Measurements from ENCODE around the gene CAMTA2. TPM values are rescaled to one million over a fixed set of nuclear protein-coding genes. Genes with fewer than 3 reads are reported as not detected.

CAMTA2 gene
- total and polyA plus RNA-seq, 2 donors (not counting 1 experiment from before 2014, with no cell fraction given) = 12.4 to 18.3 TPM

- Histone ChIP-seq H3K9ac (ENCODE audit: insufficient read depth, low read length) (no peak overlapping the region), H3K36me3 (ENCODE audit: control insufficient read depth, insufficient read depth, low read length) (peaks cover 8% of the 10 kb centered on the region), H3K9me3 (ENCODE audit: control insufficient read depth, insufficient read depth, low read depth, low read length) (no peaks in the 10 kb centered on the region), H3K4me3 (replicated peaks in 1 of 4; ENCODE audit: control extremely low read depth in 1 of 4, insufficient read depth in 1 of 4, low read depth in 3 of 4, low read length in 4 of 4) (no peak overlapping the region), H3K27me3 (ENCODE audit: control insufficient read depth, insufficient read depth, low read length) (no peaks in the 10 kb centered on the region), H3K27ac (ENCODE audit: insufficient read depth, low read length) (no peak overlapping the region), H3K4me1 (ENCODE audit: control insufficient read depth, extremely low read depth, insufficient read depth, low read length) (peaks cover 6% of the 10 kb centered on the region), H2AFZ (ENCODE audit: low read length) (no peak overlapping the region), H3K4me2 (ENCODE audit: extremely low read depth, insufficient read depth, low read length) (no peak overlapping the region), H4K20me1 (ENCODE audit: control insufficient read depth, extremely low read depth, insufficient read depth, low read length) (no peaks in the 10 kb centered on the region), H3K79me2 (ENCODE audit: control insufficient read depth, insufficient read depth, low read length) (no peaks in the 10 kb centered on the region)
- DNase-seq (ENCODE audit: low read depth in 2 of 2) = no peak
- no peak for TF ChIP-seq EZH2 (IDR thresholded peaks at IDR 0.05; ENCODE audit: low read length, missing control alignments)
- no peak for TF ChIP-seq CTCF (conservative IDR thresholded peaks at IDR 0.05 in 1 of 2, IDR thresholded peaks at IDR 0.05 in 1 of 2; ENCODE audit: low read depth in 1 of 2, low read length in 2 of 2)
Measured at GRCh38 chr17:4958102-4958501, 29.4 kb downstream of the CAMTA2 start.

GRCh38 chr17:4956493-4957061, 30.9 kb downstream of the CAMTA2 start:
- Histone ChIP-seq H3K27me3 (ENCODE audit: control insufficient read depth, insufficient read depth, low read length) (no peaks in the 10 kb centered on the region), H4K20me1 (ENCODE audit: control insufficient read depth, extremely low read depth, insufficient read depth, low read length) (no peaks in the 10 kb centered on the region), H3K9me3 (ENCODE audit: control insufficient read depth, insufficient read depth, low read depth, low read length) (no peaks in the 10 kb centered on the region), H3K4me1 (ENCODE audit: control insufficient read depth, extremely low read depth, insufficient read depth, low read length) (peaks cover 11% of the 10 kb centered on the region), H3K9ac (ENCODE audit: insufficient read depth, low read length) (no peak overlapping the region), H3K79me2 (ENCODE audit: control insufficient read depth, insufficient read depth, low read length) (no peaks in the 10 kb centered on the region), H3K4me2 (ENCODE audit: extremely low read depth, insufficient read depth, low read length) (no peak overlapping the region), H3K27ac (ENCODE audit: insufficient read depth, low read length) (no peak overlapping the region), H3K4me3 (replicated peaks in 1 of 4; ENCODE audit: control extremely low read depth in 1 of 4, insufficient read depth in 1 of 4, low read depth in 3 of 4, low read length in 4 of 4) (no peak overlapping the region), H3K36me3 (ENCODE audit: control insufficient read depth, insufficient read depth, low read length) (peaks cover 8% of the 10 kb centered on the region), H2AFZ (ENCODE audit: low read length) (no peak overlapping the region)
- no peak for DNase-seq (ENCODE audit: low read depth in 2 of 2)
- TF ChIP-seq CTCF (conservative IDR thresholded peaks at IDR 0.05 in 1 of 2, IDR thresholded peaks at IDR 0.05 in 1 of 2; ENCODE audit: low read depth in 1 of 2, low read length in 2 of 2) = no peak
- TF ChIP-seq EZH2 (IDR thresholded peaks at IDR 0.05; ENCODE audit: low read length, missing control alignments) = no peak

DNA sequence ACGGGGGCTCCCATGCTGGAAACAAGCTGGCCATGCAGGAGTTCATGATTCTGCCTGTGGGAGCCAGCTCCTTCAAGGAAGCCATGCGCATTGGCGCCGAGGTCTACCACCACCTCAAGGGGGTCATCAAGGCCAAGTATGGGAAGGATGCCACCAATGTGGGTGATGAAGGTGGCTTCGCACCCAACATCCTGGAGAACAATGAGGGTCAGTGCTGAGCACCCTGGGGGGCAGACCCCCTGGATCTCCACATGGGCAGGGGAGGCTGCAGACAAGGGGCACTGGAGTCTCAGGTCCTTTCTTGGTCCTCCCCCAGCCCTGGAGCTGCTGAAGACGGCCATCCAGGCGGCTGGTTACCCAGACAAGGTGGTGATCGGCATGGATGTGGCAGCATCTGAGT, 32.4 kb downstream of the CAMTA2 start:
- Histone ChIP-seq H3K9me3 (ENCODE audit: control insufficient read depth, insufficient read depth, low read depth, low read length) (no peaks in the 10 kb centered on the region), H3K4me3 (replicated peaks in 1 of 4; ENCODE audit: control extremely low read depth in 1 of 4, insufficient read depth in 1 of 4, low read depth in 3 of 4, low read length in 4 of 4) (no peak overlapping the region), H4K20me1 (ENCODE audit: control insufficient read depth, extremely low read depth, insufficient read depth, low read length) (no peaks in the 10 kb centered on the region), H3K36me3 (ENCODE audit: control insufficient read depth, insufficient read depth, low read length) (peaks cover 7% of the 10 kb centered on the region), H2AFZ (ENCODE audit: low read length) (no peak overlapping the region), H3K9ac (ENCODE audit: insufficient read depth, low read length) (no peak overlapping the region), H3K4me2 (ENCODE audit: extremely low read depth, insufficient read depth, low read length) (no peak overlapping the region), H3K4me1 (ENCODE audit: control insufficient read depth, extremely low read depth, insufficient read depth, low read length) (peaks cover 13% of the 10 kb centered on the region), H3K27me3 (ENCODE audit: control insufficient read depth, insufficient read depth, low read length) (no peaks in the 10 kb centered on the region), H3K27ac (ENCODE audit: insufficient read depth, low read length) (no peak overlapping the region), H3K79me2 (ENCODE audit: control insufficient read depth, insufficient read depth, low read length) (no peaks in the 10 kb centered on the region)
- TF ChIP-seq CTCF (conservative IDR thresholded peaks at IDR 0.05 in 1 of 2, IDR thresholded peaks at IDR 0.05 in 1 of 2; ENCODE audit: low read depth in 1 of 2, low read length in 2 of 2) (no peak), EZH2 (IDR thresholded peaks at IDR 0.05; ENCODE audit: low read length, missing control alignments) (no peak)
- no peak for DNase-seq (ENCODE audit: low read depth in 2 of 2)

Data from fibroblast of lung (primary cell).